Caki2 (cell line): ENCODE measurements around the gene WDR7. TPM values are rescaled to one million over a fixed set of nuclear protein-coding genes. Genes with fewer than 3 reads are reported as not detected.

Experiments
- DNase-seq: peaks from one replicate; pipeline ENCODE4 v3.0.0-alpha.2; 2015; ENCODE audit warnings: low read depth
- in situ Hi-C: cut with HindIII; loops from 2 replicates; pipeline ENCODE4 v1.10.0; 2016; ENCODE audit warnings: low sequenced_read_pairs, low pct_unique_long_range_greater_than_20kb, mixed read lengths
- total RNA-seq: library from RNA; depleted of rRNA; stranded (reverse); fragments of >200 nt; shearing (Covaris generic); gene quantifications from 2 replicates; pipeline ENCODE4 v1.2.3, GENCODE V29; 2014; ENCODE audit warnings: low replicate concordance

The WDR7 gene
- total RNA-seq, 1 experiment from 2014 or later, result 6.6 TPM

DNA sequence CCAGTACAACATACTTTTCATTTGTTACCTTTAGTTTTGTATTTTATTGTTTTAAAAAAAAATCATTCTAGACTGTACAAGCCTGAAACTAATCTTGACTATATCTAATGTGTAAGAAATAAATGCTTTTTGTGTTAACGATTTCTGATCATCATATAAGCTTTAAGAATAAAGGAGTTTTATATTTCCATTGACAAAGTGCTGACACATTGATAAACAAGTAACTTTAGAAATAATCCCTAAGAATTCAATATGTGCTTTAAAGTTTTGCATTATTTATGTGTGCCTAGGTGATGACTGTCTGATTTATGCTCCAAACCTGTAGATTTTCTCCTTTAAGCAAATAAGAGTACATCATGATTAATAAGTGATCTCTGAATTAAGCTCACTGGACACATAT, 248.5 kb downstream of the WDR7 start:
- in situ Hi-C loops, result no loop called here
- no peak for DNase-seq

DNA sequence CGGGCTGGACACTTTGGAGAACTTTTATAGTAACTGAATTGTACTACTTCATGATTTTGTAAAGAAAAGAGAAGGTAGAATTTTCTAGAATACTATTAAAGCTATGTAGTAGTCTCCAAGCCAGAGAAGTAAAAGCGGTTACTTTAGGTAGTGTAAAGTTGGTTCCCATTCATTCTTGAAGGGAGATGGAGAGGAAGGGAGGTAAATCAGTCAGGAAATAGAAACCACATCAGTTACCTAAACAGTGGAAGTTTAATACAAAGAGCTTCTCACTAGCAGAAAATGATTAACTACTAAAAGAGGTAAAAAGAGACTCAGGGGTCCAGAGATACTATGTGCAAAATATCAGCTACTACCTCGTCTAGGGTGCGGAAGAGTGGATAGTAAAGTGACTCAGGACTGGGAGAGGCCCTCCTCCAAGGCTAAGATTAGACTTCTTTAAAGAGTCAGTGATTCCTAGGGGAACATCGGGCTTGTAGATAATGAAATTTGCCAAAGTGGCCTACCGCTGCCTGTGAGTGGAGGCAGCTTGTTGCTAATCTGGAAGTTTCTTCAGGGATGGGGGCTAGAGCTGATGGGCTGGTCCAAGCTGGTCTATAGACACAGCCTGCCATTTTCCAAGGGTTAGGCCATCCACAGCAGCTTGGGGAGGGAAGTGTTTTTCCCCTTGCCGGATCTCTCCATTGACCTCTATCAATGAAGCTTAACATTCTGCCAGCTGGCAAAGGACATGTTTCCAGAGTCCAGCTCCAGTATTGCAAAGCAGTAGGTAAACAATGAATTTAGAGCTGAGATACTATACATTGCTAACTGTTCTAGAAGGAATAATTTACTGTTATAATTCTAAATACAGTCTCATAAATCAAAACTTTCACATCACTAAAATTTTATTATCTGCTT, 249.3 kb downstream of the WDR7 start:
- in situ Hi-C loops, result no loop called here
- DNase-seq, result no peak

- no peak for DNase-seq
- in situ Hi-C loops, result no loop called here
Observed at GRCh38 chr18:56901919-56902318, 250.8 kb downstream of the WDR7 start.

DNA sequence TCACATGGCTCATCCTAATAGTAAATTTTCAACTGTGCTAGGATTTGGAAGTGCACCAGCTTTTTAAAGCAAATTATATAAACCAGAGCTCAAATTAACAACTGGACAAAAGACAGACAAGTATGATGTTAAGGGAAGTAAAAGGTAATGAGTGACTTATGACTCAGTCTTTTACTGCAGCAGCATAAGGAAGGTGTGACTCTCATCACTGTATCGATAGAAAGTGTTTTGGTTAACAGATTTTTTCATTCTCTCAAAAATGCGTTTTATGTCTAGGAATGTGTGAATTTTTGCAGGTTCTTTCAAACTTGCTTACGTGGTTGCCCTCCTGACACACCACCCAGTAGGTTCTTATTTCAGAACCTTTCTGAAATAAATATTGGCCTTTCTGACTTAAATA, 251.5 kb downstream of the WDR7 start:
- DNase-seq, result peak; percentile 25
- in situ Hi-C loops, result no loop called here

DNA sequence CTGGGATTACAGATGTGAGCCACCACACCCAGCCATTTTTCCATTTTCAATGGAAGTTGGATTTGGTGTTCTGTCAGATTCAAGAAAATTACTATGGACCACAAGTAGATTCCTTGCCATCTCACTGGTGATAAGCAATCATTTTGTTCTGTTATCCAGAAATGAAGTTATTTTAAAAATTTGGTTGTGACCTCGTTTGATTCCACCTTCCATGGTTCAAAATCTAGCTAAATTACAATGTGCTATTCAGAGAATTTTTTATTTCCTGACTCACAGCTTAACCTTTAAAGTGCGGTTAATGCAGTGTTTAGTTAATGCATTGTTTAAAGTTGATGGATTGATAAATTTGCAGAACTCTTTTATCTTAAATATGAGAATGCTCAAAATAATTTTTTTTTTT, 252.5 kb downstream of the WDR7 start:
- DNase-seq, result peak; percentile 0
- in situ Hi-C loops, result no loop called here

DNA sequence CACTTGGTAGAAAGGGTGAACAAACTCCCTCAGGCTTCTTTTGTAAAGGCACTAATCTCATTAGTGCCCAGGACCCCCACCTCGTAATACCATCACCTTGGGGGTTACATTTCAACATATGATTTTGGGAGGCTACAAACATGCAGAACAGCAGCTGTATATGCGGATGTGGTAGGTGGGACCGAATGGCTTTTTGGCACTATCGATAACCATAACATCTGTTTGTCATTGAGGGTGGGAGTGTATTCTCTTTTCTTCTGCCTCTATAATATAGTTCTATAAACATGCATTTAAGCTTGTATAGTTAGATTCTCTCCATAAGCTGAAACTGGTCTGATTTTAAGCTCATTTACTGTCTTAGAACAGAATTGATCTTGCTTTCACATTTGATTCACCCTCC, 256.6 kb downstream of the WDR7 start:
- DNase-seq, result no peak
- in situ Hi-C loops, result no loop called here

GRCh38 chr18:56910237-56910636, 259.1 kb downstream of the WDR7 start:
- in situ Hi-C loops, result no loop called here
- no peak for DNase-seq

- no peak for DNase-seq
- in situ Hi-C loops, result no loop called here
Observed at GRCh38 chr18:56910967-56911366, 259.8 kb downstream of the WDR7 start.

- no peak for DNase-seq
- in situ Hi-C loops, result no loop called here
Observed at GRCh38 chr18:56913941-56914340, 262.8 kb downstream of the WDR7 start.

DNA sequence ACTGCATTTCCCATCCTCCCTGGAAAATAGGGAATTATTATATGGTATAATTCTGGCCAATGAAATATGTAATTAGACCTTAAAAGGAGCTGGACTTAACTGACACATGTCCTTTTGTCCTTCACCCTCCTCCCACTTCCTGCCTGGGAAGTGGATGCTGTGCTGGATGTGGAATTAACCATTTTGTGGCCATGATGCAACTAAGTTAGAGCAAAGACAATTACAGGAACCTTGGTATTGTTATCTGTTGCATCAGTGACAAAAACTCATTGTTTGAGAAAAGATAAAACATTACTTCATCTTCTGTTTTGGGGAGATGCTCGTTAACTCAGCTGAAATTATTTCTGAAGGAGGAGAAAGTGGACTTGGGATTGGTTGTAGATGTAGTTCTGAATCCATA, 268.0 kb downstream of the WDR7 start:
- no peak for DNase-seq
- in situ Hi-C loops, result no loop called here

DNA sequence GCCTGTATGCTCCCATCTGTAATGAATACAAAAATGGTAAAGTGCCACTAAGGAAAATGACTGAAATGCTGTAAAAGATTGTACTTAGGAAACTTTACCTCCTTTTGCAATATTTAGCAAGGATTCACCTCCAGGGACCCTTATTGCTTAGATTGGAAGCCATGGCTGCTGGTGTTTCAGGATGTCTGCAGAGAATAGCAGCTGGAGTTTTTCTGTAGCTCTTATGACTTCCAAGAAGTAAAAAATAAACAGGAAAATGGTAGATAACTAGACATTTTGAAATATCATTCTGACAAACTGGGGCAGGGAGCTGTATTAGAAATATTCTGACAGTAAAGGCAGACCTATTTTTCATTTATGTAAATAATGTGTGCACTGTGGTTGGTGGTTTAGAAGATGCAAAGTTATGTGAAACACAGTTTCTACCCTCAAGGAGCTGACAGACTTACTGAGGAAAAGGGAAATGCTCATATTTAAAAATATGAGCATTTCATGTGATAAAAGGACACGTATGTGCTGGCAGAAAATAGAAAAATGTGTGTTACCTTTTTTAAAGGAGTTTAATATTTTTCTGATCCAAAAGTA, 270.8 kb downstream of the WDR7 start:
- in situ Hi-C loops, result no loop called here
- DNase-seq, result no peak

GRCh38 chr18:56926734-56927133, 275.6 kb downstream of the WDR7 start:
- no peak for DNase-seq
- in situ Hi-C loops, result no loop called here

DNA sequence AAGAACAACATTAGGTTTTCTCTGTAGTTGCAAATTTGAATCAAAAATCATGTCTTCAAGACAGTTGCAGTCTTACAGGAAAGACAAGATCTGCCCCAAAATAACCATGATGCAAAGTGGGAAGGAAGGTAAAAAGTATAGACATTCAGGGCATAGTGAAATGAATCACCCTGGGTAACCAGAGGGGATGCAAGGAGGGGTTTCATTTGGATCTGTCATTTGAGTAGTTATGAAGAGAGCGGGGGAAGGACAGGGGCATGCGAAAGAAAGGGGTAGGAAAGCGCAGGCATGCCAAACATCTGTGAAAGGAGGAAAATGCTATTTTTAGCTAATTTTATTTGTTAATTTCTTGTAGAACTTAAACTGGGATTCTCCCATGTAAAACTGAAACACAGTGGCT, 276.6 kb downstream of the WDR7 start:
- in situ Hi-C loops, result no loop called here

GRCh38 chr18:56929886-56930285, 278.7 kb downstream of the WDR7 start:
- in situ Hi-C loops, result no loop called here
- no peak for DNase-seq

More for the DNA sequence above, 276.6 kb downstream of the WDR7 start:
- DNase-seq, result no peak

- DNase-seq, result no peak
- in situ Hi-C loops, result no loop called here
Observed at GRCh38 chr18:56933472-56933871, 282.3 kb downstream of the WDR7 start.

DNA sequence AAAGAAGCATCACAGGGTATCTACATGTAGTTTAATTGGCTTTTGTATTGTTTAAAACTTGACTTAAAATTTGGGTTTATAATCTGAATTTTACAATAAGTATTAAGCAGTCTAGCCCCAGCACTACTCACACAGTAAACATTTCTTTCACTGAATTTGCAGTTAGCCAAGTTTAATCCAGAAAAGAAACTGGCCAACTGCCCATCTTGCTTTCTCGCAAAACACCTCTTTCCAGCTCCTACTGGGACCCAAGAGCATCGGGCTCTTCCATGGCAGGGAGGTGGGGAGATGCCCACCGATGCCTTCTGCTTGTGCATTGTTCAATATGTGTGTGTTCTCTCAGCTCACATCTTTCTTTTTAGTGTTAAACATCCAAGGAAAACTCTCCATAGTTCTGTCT, 283.0 kb downstream of the WDR7 start:
- no peak for DNase-seq
- in situ Hi-C loops, result no loop called here

GRCh38 chr18:56934906-56935305, 283.7 kb downstream of the WDR7 start:
- in situ Hi-C loops, result no loop called here
- DNase-seq, result no peak

- in situ Hi-C loops, result no loop called here
Observed at GRCh38 chr18:56935434-56936040, 284.4 kb downstream of the WDR7 start.

DNA sequence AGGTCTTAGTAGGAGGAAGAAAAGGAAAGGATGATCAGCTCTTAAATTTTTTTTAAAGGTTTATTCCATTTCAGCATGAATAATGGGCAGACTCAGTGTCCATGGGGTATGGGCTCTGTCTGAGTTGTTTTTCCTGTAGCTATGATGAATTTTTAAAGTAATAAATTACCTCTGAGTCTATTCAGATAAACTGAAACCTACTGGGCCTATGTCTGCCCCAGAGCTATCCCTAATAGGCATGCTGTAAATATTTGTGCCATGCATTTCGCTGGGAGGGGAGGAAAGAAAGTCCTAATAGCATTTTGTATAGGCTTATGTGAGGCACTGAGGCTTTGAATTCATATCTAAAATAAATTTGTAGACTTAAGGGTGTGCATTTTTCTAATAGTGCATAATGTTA, 285.3 kb downstream of the WDR7 start:
- no peak for DNase-seq
- in situ Hi-C loops, result no loop called here

More at GRCh38 chr18:56935434-56936040, 284.4 kb downstream of the WDR7 start:
- no peak for DNase-seq
